HepG2 (cell line): Measurements from ENCODE around the gene RALB. TPM values are rescaled to one million over a fixed set of nuclear protein-coding genes. Genes with fewer than 3 reads are reported as not detected.

Experiments used
- ATAC-seq: fragments of 200-7000 bp; cut with Tn5 transposase; 3 replicates; pipeline ENCODE4 v1.9.1; 2020; ENCODE audit warnings: mild to moderate bottlenecking, moderate library complexity
- BruUV-seq: library from RNA; stranded (reverse); fragments of 400-500 nt; replicated peaks from 2 replicates; lab custom pipeline; 2021; lab: Mats Ljungman, UMichigan
- CTCF ChIA-PET: fragments of 300-600 bp; formaldehyde crosslinking; extraction: SDS; loops from one replicate; lab custom pipeline; 2021; ENCODE audit warnings: low total read pairs, inconsistent platforms, low intra/inter-chr PET ratio; lab: Yijun Ruan, JAX
- POLR2A ChIA-PET: fragments of 350-600 bp; sonication (Branson Sonifier 250); formaldehyde crosslinking; loops from one replicate; lab custom pipeline; 2020; ENCODE audit warnings: antibody characterized with exemption, inconsistent platforms; lab: Yijun Ruan, JAX
- DNase-seq: peaks from one replicate; pipeline ENCODE4 v3.0.0-alpha.2; 2015; ENCODE audit warnings: low spot score
- FAIRE-seq: peaks from 3 replicates; lab custom pipeline; 2011; peaks lifted over from hg19 to GRCh38; lab: Jason Lieb, UNC
- H2AFZ ChIP-seq: one replicate; pipeline ENCODE4 v1.6.1; 2011; ENCODE audit warnings: low read length, inconsistent platforms
- H3K27ac ChIP-seq: fragments of 300-600 bp; 3 replicates; pipeline ENCODE4 v1.8.0; 2011; ENCODE audit warnings: mixed run types, mild to moderate bottlenecking, mixed read lengths, low read length, inconsistent platforms; ENCODE audit not compliant: insufficient read depth; ENCODE audit errors: extremely low read length
- H3K27me3 ChIP-seq, 2 experiments: fragments of 200-600 bp in 1 of 2; 2 replicates in 1 of 2; 3 replicates in 1 of 2; pipeline versions ENCODE4 v1.6.0 to v1.8.0; 2011; ENCODE audit warnings: low read length in 2 of 2, mild to moderate bottlenecking in 2 of 2, moderate library complexity in 2 of 2, inconsistent platforms in 1 of 2; ENCODE audit not compliant: insufficient read depth in 2 of 2, control insufficient read depth in 1 of 2
- H3K36me3 ChIP-seq, 2 experiments: fragments of 200-600 bp in 1 of 2; replicated peaks in 1 of 2; 2 replicates in 1 of 2; 3 replicates in 1 of 2; pipeline versions ENCODE4 v1.5.1 to v1.8.0; 2011; ENCODE audit warnings: low read length in 2 of 2, inconsistent platforms in 1 of 2; ENCODE audit not compliant: insufficient read depth in 2 of 2, control insufficient read depth in 1 of 2
- H3K4me1 ChIP-seq: 2 replicates; pipeline ENCODE4 v1.5.1; 2012; ENCODE audit warnings: low read length, inconsistent platforms; ENCODE audit not compliant: insufficient read depth
- H3K4me2 ChIP-seq: 2 replicates; pipeline ENCODE4 v1.6.0; 2011; ENCODE audit warnings: low read depth, low read length, inconsistent platforms
- H3K4me3 ChIP-seq, 3 experiments: fragments of 200-600 bp in 1 of 3; sonication (generic), shearing (Covaris generic) in 1 of 3; replicated peaks in 1 of 3; 2 replicates each; pipeline ENCODE4 v1.5.1; 2011 to 2016; ENCODE audit warnings: low read length in 3 of 3, inconsistent platforms in 2 of 3, low read depth in 2 of 3, mild to moderate bottlenecking in 2 of 3, control low read depth in 1 of 3, mixed read lengths in 1 of 3; ENCODE audit not compliant: insufficient read depth in 1 of 3
- H3K79me2 ChIP-seq: one replicate; pipeline ENCODE4 v1.6.1; 2011; ENCODE audit warnings: low read length, inconsistent platforms; ENCODE audit not compliant: insufficient read depth
- H3K9ac ChIP-seq: 2 replicates; pipeline ENCODE4 v1.6.0; 2011; ENCODE audit warnings: mild to moderate bottlenecking, low read depth, low read length, inconsistent platforms; ENCODE audit not compliant: insufficient read depth
- H3K9me3 ChIP-seq: 2 replicates; pipeline ENCODE4 v1.5.1; 2012; ENCODE audit warnings: mild to moderate bottlenecking, low read length
- H4K20me1 ChIP-seq: 2 replicates; pipeline ENCODE4 v1.6.0; 2011; ENCODE audit warnings: inconsistent platforms, mild to moderate bottlenecking, low read length, moderate library complexity; ENCODE audit not compliant: insufficient read depth
- CEBPB ChIP-seq: IDR thresholded peaks from 2 replicates; pipeline ENCODE4 v1.6.1; 2011; ENCODE audit warnings: low read depth, low read length, improper control_type of control experiment, borderline replicate concordance
- ESRRA ChIP-seq: sonication (generic); formaldehyde crosslinking; IDR thresholded peaks from 2 replicates; pipeline ENCODE4 v1.5.1; 2020; ENCODE audit warnings: mild to moderate bottlenecking, low read depth, missing genetic modification reagents
- MED1 ChIP-seq: sonication (generic); formaldehyde crosslinking; IDR thresholded peaks from 2 replicates; pipeline ENCODE4 v1.4.0; 2020; ENCODE audit warnings: missing genetic modification reagents
- THRA ChIP-seq: sonication (generic); formaldehyde crosslinking; IDR thresholded peaks from 2 replicates; pipeline ENCODE4 v1.4.0; 2020; ENCODE audit warnings: missing genetic modification reagents, borderline replicate concordance
- ZNF407 ChIP-seq: sonication (generic); formaldehyde crosslinking; IDR thresholded peaks from one replicate; pipeline ENCODE4 v1.5.1; 2020; ENCODE audit warnings: mild to moderate bottlenecking, missing genetic modification reagents; ENCODE audit errors: not compliant biosample characterization
- ZNF431 ChIP-seq: sonication (generic); formaldehyde crosslinking; IDR thresholded peaks from 2 replicates; pipeline ENCODE4 v1.9.0; 2022; ENCODE audit warnings: missing genetic modification reagents, low read depth, mild to moderate bottlenecking, borderline replicate concordance
- WGBS: methylation state at CpG from one replicate; pipeline ENCODE4 v1.1.6; 2017; ENCODE audit warnings: low lambda C conversion rate; 5-methylcytosine and 5-hydroxymethylcytosine counted together
- in situ Hi-C: cut with HindIII; loops from 2 replicates; pipeline ENCODE4 v1.10.0; 2017; ENCODE audit warnings: low pct_unique_long_range_greater_than_20kb; ENCODE audit not compliant: extremely low pct_ligation_motif_present
- intact Hi-C: fragments of 100-400 bp; cut with micrococcal nuclease; formaldehyde crosslinking; loops from one replicate; pipeline ENCODE4 v1.10.0; 2022; ENCODE audit not compliant: unreplicated experiment
- polyA plus RNA-seq, 8 experiments: library from polyadenylated mRNA; depleted of rRNA in 3 of 8; stranded (reverse) in 7 of 8; unstranded in 1 of 8; fragments of >200 nt; fragmentation: Illumina TruSeq in 4 of 8; extraction: Trizol in 4 of 8; gene quantifications; 2 replicates each; pipeline versions ENCODE4 v1.2.1 to v1.2.3, GENCODE V29; 2011 to 2016; ENCODE audit warnings: low read depth in 4 of 8, missing spikeins in 1 of 8, mixed read lengths in 1 of 8; ENCODE audit not compliant: insufficient read depth in 1 of 8
- total RNA-seq, 5 experiments: library from RNA; depleted of rRNA; stranded (reverse); fragments of >200 nt; fragmentation: Illumina TruSeq; extraction: Trizol; gene quantifications; 2 replicates each; pipeline ENCODE4 v1.2.3, GENCODE V29; 2016; ENCODE audit warnings: low read depth in 1 of 5

The RALB gene
- total and polyA plus RNA-seq, 2 of the 13 experiments (the other 11 are each of a cell fraction or from before 2014, with no cell fraction given): 37.8 to 43.2 TPM

GRCh38 chr2:120338015-120338414 lies 85.4 kb downstream of the RALB start:
- Histone ChIP-seq H3K4me2 (no peak overlapping the region), H3K27ac (no peak overlapping the region), H3K27me3 (peaks cover 14 to 78% of the 10 kb centered on the region in 2 experiments; a peak in 4 of 5 replicates), H3K79me2 (no peaks in the 10 kb centered on the region), H3K4me3 (no peak overlapping the region), H2AFZ (no peak overlapping the region), H3K4me1 (peaks cover 1% of the 10 kb centered on the region), H3K9me3 (no peaks in the 10 kb centered on the region), H3K36me3 (no peaks in the 10 kb centered on the region), H3K9ac (no peak overlapping the region), H4K20me1 (no peaks in the 10 kb centered on the region)
- ChIA-PET POLR2A (no interaction called here), CTCF (no interaction called here)
- in situ Hi-C loops (loop anchor here (10.0 kb wide), 1 partner anchor 737 kb away; no protein-coding TSS in a partner anchor), intact Hi-C loops (no loop called here)
- ATAC-seq (no peak), DNase-seq (no peak), FAIRE-seq (no peak)
- WGBS: 8% methylated on average over 1 of the region's 1 CpG
- BruUV-seq: no TSS peak
- TF ChIP-seq CEBPB (peak; percentile 55; the same call in 1 of the 2 replicates), ZNF431 (CRISPR knock-in tag) (no peak)

GRCh38 chr2:120341977-120342376 lies 89.3 kb downstream of the RALB start:
- Histone ChIP-seq H3K4me3 (no peak overlapping the region), H2AFZ (no peak overlapping the region), H3K4me2 (no peak overlapping the region), H3K9me3 (no peaks in the 10 kb centered on the region), H4K20me1 (peaks cover 5% of the 10 kb centered on the region; the same call in 1 of the 2 replicates), H3K79me2 (no peaks in the 10 kb centered on the region), H3K36me3 (no peaks in the 10 kb centered on the region), H3K9ac (no peak overlapping the region), H3K27ac (no peak overlapping the region), H3K27me3 (peaks cover 23 to 85% of the 10 kb centered on the region in 2 experiments; a peak in 4 of 5 replicates), H3K4me1 (peaks cover 18% of the 10 kb centered on the region)
- POLR2A ChIA-PET: no interaction called here
- BruUV-seq: no TSS peak
- FAIRE-seq (no peak), ATAC-seq (no peak), DNase-seq (no peak)
- in situ Hi-C loops: loop anchor here (5.0 to 10.0 kb wide), 4 partner anchors 95 to 335 kb away; no protein-coding TSS in a partner anchor
- WGBS: 13% methylated on average over 7 of the region's 7 CpGs
- intact Hi-C loops: loop anchor here (5.0 kb wide), 1 partner anchor 175 kb away; no protein-coding TSS in a partner anchor
- CTCF ChIA-PET: interaction anchor here (2.7 kb wide), 1 partner anchor 211 kb away, joined by 17 read pairs; no protein-coding TSS in a partner anchor
- TF ChIP-seq MED1 (CRISPR knock-in tag) (no peak), ZNF407 (CRISPR knock-in tag) (no peak), THRA (CRISPR knock-in tag) (no peak), ESRRA (CRISPR knock-in tag) (no peak)
